ENCODE results near the gene RCN1.

The RCN1 gene

GRCh38 chr11:32109592-32109991 is 18.7 kb downstream of the RCN1 start (continued):
- TF ChIP-seq OVOL3 (tag by site-specific recombination; IDR thresholded peaks at IDR 0.05) (no peak), ZNF664 (tag by site-specific recombination; IDR thresholded peaks at IDR 0.05) (no peak)

- Histone ChIP-seq H3K4me3 (ENCODE audit: low read depth, low read length) (no peak overlapping the region), H3K9me3 (ENCODE audit: control insufficient read depth, insufficient read depth, low read depth, low read length) (no peaks in the 10 kb centered on the region), H3K4me1 (ENCODE audit: control insufficient read depth, insufficient read depth, low read length) (peaks cover 11% of the 10 kb centered on the region), H3K36me3 (ENCODE audit: control insufficient read depth in 2 of 2, insufficient read depth in 1 of 2, low read length in 2 of 2) (peaks cover 0 to 5% of the 10 kb centered on the region in 2 experiments; a peak in 1 of 3 replicates), H3K27ac (ENCODE audit: extremely low read depth, low read depth, low read length) (no peak overlapping the region)
- no peak for TF ChIP-seq ZNF133 (tag by site-specific recombination; IDR thresholded peaks at IDR 0.05)
- no peak for TF ChIP-seq ZNF274 (IDR thresholded peaks at IDR 0.05; ENCODE audit: low read length)
- TF ChIP-seq ZNF274 (tag by site-specific recombination; IDR thresholded peaks at IDR 0.05; ENCODE audit: borderline replicate concordance), result no peak
- no peak for TF ChIP-seq GLIS1 (tag by site-specific recombination; IDR thresholded peaks at IDR 0.05)
- no peak for TF ChIP-seq ZNF76 (tag by site-specific recombination; IDR thresholded peaks at IDR 0.05; ENCODE audit: borderline replicate concordance, low read depth)
- TF ChIP-seq SCRT1 (tag by site-specific recombination; IDR thresholded peaks at IDR 0.05; ENCODE audit: borderline replicate concordance), result no peak
- no peak for TF ChIP-seq ZNF48 (tag by site-specific recombination; IDR thresholded peaks at IDR 0.05)
- no peak for TF ChIP-seq WT1 (tag by site-specific recombination; IDR thresholded peaks at IDR 0.05)
- no peak for TF ChIP-seq ZSCAN18 (tag by site-specific recombination; IDR thresholded peaks at IDR 0.05)
- no peak for TF ChIP-seq ZNF341 (tag by site-specific recombination; IDR thresholded peaks at IDR 0.05; ENCODE audit: low read depth)
- TF ChIP-seq ZNF280C (tag by site-specific recombination; IDR thresholded peaks at IDR 0.05), result no peak
- TF ChIP-seq HIC1 (tag by site-specific recombination; IDR thresholded peaks at IDR 0.05), result no peak
- TF ChIP-seq ZNF404 (tag by site-specific recombination; IDR thresholded peaks at IDR 0.05), result no peak
- no peak for TF ChIP-seq SETDB1 (IDR thresholded peaks at IDR 0.05; ENCODE audit: insufficient read length, low read length)
- TF ChIP-seq CTCF (tag by site-specific recombination; IDR thresholded peaks at IDR 0.05), result no peak
- TF ChIP-seq SALL2 (tag by site-specific recombination; IDR thresholded peaks at IDR 0.05; ENCODE audit: borderline replicate concordance), result no peak
- no peak for TF ChIP-seq PBX3 (CRISPR knock-in tag; IDR thresholded peaks at IDR 0.05)
- TF ChIP-seq ZNF561 (tag by site-specific recombination; IDR thresholded peaks at IDR 0.05; ENCODE audit: borderline replicate concordance), result no peak
- POLR2A ChIA-PET, result no interaction called here
- CTCF ChIA-PET, result no interaction called here
Measured at GRCh38 chr11:32110795-32111194, 19.9 kb downstream of the RCN1 start.
